Measurements from ENCODE around the gene DYRK4. TPM values are rescaled to one million over a fixed set of nuclear protein-coding genes. Genes with fewer than 3 reads are reported as not detected.

Gene DYRK4
- total RNA-seq, 4 donors from 2014 or later: 20.1 to 28.9 (median 21.1) TPM

DNA sequence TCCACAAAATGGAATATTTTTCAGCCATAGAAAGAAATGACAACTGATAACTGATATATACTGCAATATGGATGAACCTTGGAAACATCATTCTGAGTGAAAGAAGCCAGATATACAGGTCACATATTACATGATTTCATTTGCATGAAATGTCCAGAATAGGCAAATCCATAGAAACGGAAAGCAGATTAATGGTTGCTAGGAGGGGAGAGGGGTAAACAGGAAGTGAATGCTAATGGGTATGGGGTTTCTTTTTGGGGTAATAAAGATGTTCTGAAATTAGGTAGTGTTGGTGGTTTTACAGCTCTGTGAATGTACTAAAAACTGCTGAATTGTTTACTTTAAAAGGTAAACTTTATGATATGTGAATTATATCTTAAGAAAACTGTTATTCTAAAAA is 16.8 kb upstream of the DYRK4 start:
- Histone ChIP-seq H3K36me3 (no peaks in the 10 kb centered on the region), H3K4me3 (no peak overlapping the region), H3K27me3 (no peaks in the 10 kb centered on the region), H3K4me1 (no peaks in the 10 kb centered on the region), H3K9me3 (no peaks in the 10 kb centered on the region), H3K27ac (no peak overlapping the region)
- in situ Hi-C loops (cut with MboI; ENCODE audit: low sequenced_read_pairs in 4 of 4) (loop anchor here in 2 of 4 donors (25.0 kb wide), 1 partner anchor 233 kb away; the partner anchor contains the start of gene TIGAR (in 2 of the 2)), intact Hi-C loops (cut with DNase I; ENCODE audit: low total_unique reads) (no loop called here)
- ATAC-seq (no peak), DNase-seq (no peak)
- TF ChIP-seq POLR2A (IDR thresholded peaks at IDR 0.05): no peak
- TF ChIP-seq, protein P1, sequence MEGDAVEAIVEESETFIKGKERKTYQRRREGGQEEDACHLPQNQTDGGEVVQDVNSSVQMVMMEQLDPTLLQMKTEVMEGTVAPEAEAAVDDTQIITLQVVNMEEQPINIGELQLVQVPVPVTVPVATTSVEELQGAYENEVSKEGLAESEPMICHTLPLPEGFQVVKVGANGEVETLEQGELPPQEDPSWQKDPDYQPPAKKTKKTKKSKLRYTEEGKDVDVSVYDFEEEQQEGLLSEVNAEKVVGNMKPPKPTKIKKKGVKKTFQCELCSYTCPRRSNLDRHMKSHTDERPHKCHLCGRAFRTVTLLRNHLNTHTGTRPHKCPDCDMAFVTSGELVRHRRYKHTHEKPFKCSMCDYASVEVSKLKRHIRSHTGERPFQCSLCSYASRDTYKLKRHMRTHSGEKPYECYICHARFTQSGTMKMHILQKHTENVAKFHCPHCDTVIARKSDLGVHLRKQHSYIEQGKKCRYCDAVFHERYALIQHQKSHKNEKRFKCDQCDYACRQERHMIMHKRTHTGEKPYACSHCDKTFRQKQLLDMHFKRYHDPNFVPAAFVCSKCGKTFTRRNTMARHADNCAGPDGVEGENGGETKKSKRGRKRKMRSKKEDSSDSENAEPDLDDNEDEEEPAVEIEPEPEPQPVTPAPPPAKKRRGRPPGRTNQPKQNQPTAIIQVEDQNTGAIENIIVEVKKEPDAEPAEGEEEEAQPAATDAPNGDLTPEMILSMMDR (IDR thresholded peaks at IDR 0.05 in 4 of 5, conservative IDR thresholded peaks at IDR 0.05 in 1 of 5): no peak

DNA sequence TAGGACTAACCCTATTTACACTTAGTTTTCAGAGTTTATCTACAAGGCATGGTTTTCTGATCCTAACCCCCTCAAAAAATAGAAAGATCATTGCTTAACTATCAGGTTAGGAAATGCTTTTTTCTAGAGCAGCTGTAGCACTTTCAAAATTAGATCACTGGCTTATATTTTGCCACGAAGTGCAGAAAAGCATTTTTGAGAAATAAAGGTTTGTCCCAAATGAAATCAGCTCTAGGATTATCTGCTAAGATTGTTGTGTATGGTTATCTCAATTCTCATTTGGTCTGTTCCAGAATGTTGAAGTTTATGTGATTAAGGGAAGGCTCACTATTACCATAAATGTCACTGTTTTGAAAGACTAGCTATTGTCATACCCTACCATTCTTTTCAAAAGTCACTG is 9.8 kb upstream of the DYRK4 start:
- TF ChIP-seq, protein P1 (IDR thresholded peaks at IDR 0.05 in 4 of 5, conservative IDR thresholded peaks at IDR 0.05 in 1 of 5): no peak
- no peak for TF ChIP-seq POLR2A (IDR thresholded peaks at IDR 0.05)
- H3K4me3 ChIP-seq: no peak overlapping the region
- H3K4me1 ChIP-seq: no peaks in the 10 kb centered on the region
- H3K27ac ChIP-seq: no peak overlapping the region
- H3K9me3 ChIP-seq: no peaks in the 10 kb centered on the region
- in situ Hi-C loops (cut with MboI; ENCODE audit: low sequenced_read_pairs in 4 of 4): no loop called here
- H3K36me3 ChIP-seq: no peaks in the 10 kb centered on the region
- no peak for DNase-seq
- H3K27me3 ChIP-seq: no peaks in the 10 kb centered on the region
- ATAC-seq: no peak
- intact Hi-C loops (cut with DNase I; ENCODE audit: low total_unique reads): no loop called here

DNA sequence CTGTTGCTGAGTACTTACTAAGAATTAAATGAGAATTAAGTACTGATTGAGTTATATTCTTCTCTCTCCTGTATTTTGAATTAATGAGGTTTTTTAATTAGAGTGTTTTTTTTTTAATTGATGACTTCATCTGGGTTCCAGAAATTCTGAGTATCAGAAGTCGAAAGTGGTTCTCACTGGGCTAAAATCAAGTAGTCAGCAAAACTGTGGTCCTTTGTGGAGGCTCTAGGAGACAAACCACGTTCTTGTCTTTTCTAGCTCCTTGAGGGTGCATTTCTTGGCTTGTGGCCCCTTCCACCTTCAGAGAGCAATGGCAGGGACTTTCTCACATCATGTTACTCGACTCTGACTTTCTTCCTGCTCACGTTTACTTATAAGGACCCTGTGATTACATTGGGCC is 8.1 kb upstream of the DYRK4 start:
- no peak for TF ChIP-seq POLR2A (IDR thresholded peaks at IDR 0.05)
- TF ChIP-seq, protein P1 (IDR thresholded peaks at IDR 0.05 in 4 of 5, conservative IDR thresholded peaks at IDR 0.05 in 1 of 5): no peak
- H3K4me1 ChIP-seq: no peaks in the 10 kb centered on the region
- no peak overlapping the region for H3K27ac ChIP-seq
- ATAC-seq (no peak), DNase-seq (no peak)
- H3K27me3 ChIP-seq: no peaks in the 10 kb centered on the region
- no peaks in the 10 kb centered on the region for H3K36me3 ChIP-seq
- H3K4me3 ChIP-seq: no peak overlapping the region
- no peaks in the 10 kb centered on the region for H3K9me3 ChIP-seq
- in situ Hi-C loops (cut with MboI; ENCODE audit: low sequenced_read_pairs in 4 of 4) (no loop called here), intact Hi-C loops (cut with DNase I; ENCODE audit: low total_unique reads) (no loop called here)

DNA sequence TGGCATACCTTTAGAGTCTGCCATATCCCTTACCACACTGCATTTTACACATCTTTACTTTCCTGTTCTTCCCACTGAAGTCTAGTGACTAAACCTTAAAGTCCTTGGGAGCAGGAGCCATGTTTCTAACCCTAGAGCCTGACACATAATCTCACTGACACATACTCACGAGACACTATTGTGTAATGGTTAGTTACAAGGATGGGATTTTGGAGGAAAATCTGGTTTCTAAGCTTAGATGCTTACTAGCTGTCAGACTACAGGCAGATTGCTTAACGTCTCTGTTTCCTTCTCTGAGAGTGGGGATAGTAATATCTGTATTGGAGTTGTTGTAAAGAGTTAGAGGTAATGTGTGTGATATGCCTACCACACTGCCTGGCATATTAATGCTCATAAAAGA is 6.2 kb upstream of the DYRK4 start:
- in situ Hi-C loops (cut with MboI; ENCODE audit: low sequenced_read_pairs in 4 of 4): no loop called here
- no peaks in the 10 kb centered on the region for H3K4me1 ChIP-seq
- DNase-seq (no peak), ATAC-seq (no peak)
- H3K27me3 ChIP-seq: no peaks in the 10 kb centered on the region
- no peaks in the 10 kb centered on the region for H3K36me3 ChIP-seq
- intact Hi-C loops (cut with DNase I; ENCODE audit: low total_unique reads): no loop called here
- no peaks in the 10 kb centered on the region for H3K9me3 ChIP-seq
- no peak for TF ChIP-seq POLR2A (IDR thresholded peaks at IDR 0.05)
- TF ChIP-seq, protein P1 (IDR thresholded peaks at IDR 0.05 in 4 of 5, conservative IDR thresholded peaks at IDR 0.05 in 1 of 5): no peak
- no peak overlapping the region for H3K4me3 ChIP-seq
- H3K27ac ChIP-seq: no peak overlapping the region

All from gastrocnemius medialis (tissue), 4 donors.